Smooth muscle cell (in vitro differentiated cells): ENCODE measurements around the gene ADORA1. TPM values are rescaled to one million over a fixed set of nuclear protein-coding genes. Genes with fewer than 3 reads are reported as not detected.

Source experiments
- DNase-seq: peaks from one replicate; lab custom pipeline; 2025; ENCODE audit not compliant: unreplicated experiment; lab: John Stamatoyannopoulos, UW
- H2AFZ ChIP-seq: fragments of 200-600 bp; sonication (generic); 2 replicates; pipeline ENCODE4 v1.6.0; 2016; ENCODE audit warnings: antibody characterized with exemption, low read depth, mild to moderate bottlenecking
- H3F3A ChIP-seq: fragments of 200-600 bp; sonication (generic); 2 replicates; pipeline ENCODE4 v1.6.0; 2017; ENCODE audit warnings: antibody characterized with exemption, low read depth
- H3K27ac ChIP-seq: fragments of 200-600 bp; sonication (generic); 2 replicates; pipeline ENCODE4 v1.5.1; 2016; ENCODE audit warnings: low read depth, mild to moderate bottlenecking
- H3K27me3 ChIP-seq: fragments of 200-600 bp; sonication (generic); 2 replicates; pipeline ENCODE4 v1.6.1; 2016; ENCODE audit warnings: low read depth, mild to moderate bottlenecking
- H3K36me3 ChIP-seq: fragments of 200-600 bp; sonication (generic); 2 replicates; pipeline ENCODE4 v1.5.1; 2016; ENCODE audit warnings: low read depth
- H3K4me1 ChIP-seq: fragments of 200-600 bp; sonication (generic); 2 replicates; pipeline ENCODE4 v1.5.1; 2016; ENCODE audit warnings: low read depth
- H3K4me2 ChIP-seq: fragments of 200-600 bp; sonication (generic); 2 replicates; pipeline ENCODE4 v1.6.0; 2016; ENCODE audit warnings: mild to moderate bottlenecking
- H3K4me3 ChIP-seq: fragments of 200-600 bp; sonication (generic); 2 replicates; pipeline ENCODE4 v1.5.1; 2016; ENCODE audit warnings: mild to moderate bottlenecking
- H3K79me2 ChIP-seq: fragments of 200-600 bp; sonication (generic); 2 replicates; pipeline ENCODE4 v1.6.0; 2016; ENCODE audit warnings: low read depth, mild to moderate bottlenecking
- H3K9ac ChIP-seq: fragments of 200-600 bp; sonication (generic); 2 replicates; pipeline ENCODE4 v1.6.0; 2016; ENCODE audit warnings: low read depth
- H3K9me3 ChIP-seq: fragments of 200-600 bp; sonication (generic); replicated peaks from 2 replicates; pipeline ENCODE4 v1.5.1; 2016; ENCODE audit warnings: low read depth
- H4K20me1 ChIP-seq: fragments of 200-600 bp; sonication (generic); 2 replicates; pipeline ENCODE4 v1.6.0; 2016; ENCODE audit warnings: low read depth
- CTCF ChIP-seq: fragments of 200-600 bp; sonication (generic); IDR thresholded peaks from 2 replicates; pipeline ENCODE4 v1.5.1; 2017; ENCODE audit warnings: borderline replicate concordance, mild to moderate bottlenecking, antibody characterized with exemption; ENCODE audit not compliant: insufficient read depth, poor library complexity, severe bottlenecking
- WGBS: methylation state at CpG from one replicate; pipeline ENCODE4 v1.1.7; 2016; ENCODE audit warnings: low lambda C conversion rate; 5-methylcytosine and 5-hydroxymethylcytosine counted together
- polyA plus RNA-seq: library from polyadenylated mRNA; unstranded; fragments of >200 nt; fragmentation: Nextera tagmentation; extraction: Ambion mirVana; gene quantifications from 2 replicates; pipeline ENCODE4 v1.2.1, GENCODE V29; 2016
- total RNA-seq: library from RNA; depleted of rRNA; stranded (reverse); fragments of >200 nt; gene quantifications from 2 replicates; pipeline ENCODE4 v1.2.3, GENCODE V29; 2014

ADORA1 gene
- total and polyA plus RNA-seq, 2 experiments from 2014 or later: 16.0 to 18.0 TPM

GRCh38 chr1:203130358-203130985, 2.9 kb downstream of the ADORA1 start:
- Histone ChIP-seq H2AFZ (no peak overlapping the region), H3K4me1 (peaks cover 38% of the 10 kb centered on the region), H3K79me2 (peaks cover 6% of the 10 kb centered on the region), H3K9ac (no peak overlapping the region), H3K9me3 (no peaks in the 10 kb centered on the region), H3K4me3 (no peak overlapping the region), H3F3A (peaks cover 5% of the 10 kb centered on the region), H3K27me3 (no peaks in the 10 kb centered on the region), H3K36me3 (no peaks in the 10 kb centered on the region), H3K4me2 (peak overlapping the region; percentile 99), H3K27ac (no peak overlapping the region), H4K20me1 (peaks cover 26% of the 10 kb centered on the region)
- WGBS: 84% methylated on average over 3 of the region's 3 CpGs
- TF ChIP-seq CTCF: no peak
- no peak for DNase-seq

GRCh38 chr1:203131548-203132200, 4.1 kb downstream of the ADORA1 start:
- H3K79me2 ChIP-seq: peaks cover 16% of the 10 kb centered on the region

GRCh38 chr1:203133970-203134725, 6.6 kb downstream of the ADORA1 start:
- no peak overlapping the region for H2AFZ ChIP-seq
- peaks cover 16% of the 10 kb centered on the region for H4K20me1 ChIP-seq
- H3K4me1 ChIP-seq: peaks cover 10% of the 10 kb centered on the region
- no peak for DNase-seq
- no peaks in the 10 kb centered on the region for H3K9me3 ChIP-seq
- H3K27me3 ChIP-seq: no peaks in the 10 kb centered on the region
- peak overlapping the region; percentile 55 for H3K4me2 ChIP-seq
- no peaks in the 10 kb centered on the region for H3K36me3 ChIP-seq
- peak overlapping the region; percentile 72 for H3K27ac ChIP-seq
- H3K4me3 ChIP-seq: no peak overlapping the region
- H3K9ac ChIP-seq: no peak overlapping the region
- H3F3A ChIP-seq: peaks cover 5% of the 10 kb centered on the region
- TF ChIP-seq CTCF: no peak
- 46% methylated on average over 12 of the region's 12 CpGs for WGBS
- peaks cover 21% of the 10 kb centered on the region for H3K79me2 ChIP-seq

More at GRCh38 chr1:203131548-203132200, 4.1 kb downstream of the ADORA1 start:
- 93% methylated on average over 9 of the region's 9 CpGs for WGBS
- H3F3A ChIP-seq: peaks cover 5% of the 10 kb centered on the region
- no peak overlapping the region for H3K4me3 ChIP-seq
- H2AFZ ChIP-seq: no peak overlapping the region
- no peak for DNase-seq
- H4K20me1 ChIP-seq: peaks cover 26% of the 10 kb centered on the region
- H3K36me3 ChIP-seq: no peaks in the 10 kb centered on the region
- TF ChIP-seq CTCF: no peak
- peaks cover 31% of the 10 kb centered on the region for H3K4me1 ChIP-seq
- no peak overlapping the region for H3K27ac ChIP-seq
- H3K9me3 ChIP-seq: no peaks in the 10 kb centered on the region
- no peaks in the 10 kb centered on the region for H3K27me3 ChIP-seq
- H3K9ac ChIP-seq: no peak overlapping the region
- H3K4me2 ChIP-seq: no peak overlapping the region
